HG03196 (cell line): Measurements from ENCODE around the gene ADAMTSL2.

ENCODE experiments used
- ATAC-seq: cut with Tn5 transposase; IDR thresholded peaks from one replicate; pipeline ENCODE4 v1.9.1; 2021; ENCODE audit not compliant: unreplicated experiment

ADAMTSL2 gene

GRCh38 chr9:133571896-133572595, 37.5 kb downstream of the ADAMTSL2 start:
- no peak for ATAC-seq

- no peak for ATAC-seq
Observed at GRCh38 chr9:133572821-133573361, 38.4 kb downstream of the ADAMTSL2 start.

- ATAC-seq = no peak
Observed at GRCh38 chr9:133573791-133574515, 39.4 kb downstream of the ADAMTSL2 start.

- ATAC-seq = no peak
Observed at GRCh38 chr9:133574771-133575170, 40.3 kb downstream of the ADAMTSL2 start.

- no peak for ATAC-seq
Observed at GRCh38 chr9:133575186-133576030, 40.9 kb downstream of the ADAMTSL2 start.

- no peak for ATAC-seq
Observed at GRCh38 chr9:133576031-133576874, 41.7 kb downstream of the ADAMTSL2 start.

GRCh38 chr9:133576875-133577736, 42.6 kb downstream of the ADAMTSL2 start:
- ATAC-seq = no peak

- no peak for ATAC-seq
Observed at GRCh38 chr9:133577737-133578112, 43.2 kb downstream of the ADAMTSL2 start.

- no peak for ATAC-seq
Observed at GRCh38 chr9:133578524-133579441, 44.3 kb downstream of the ADAMTSL2 start.

- ATAC-seq = no peak
Observed at GRCh38 chr9:133579601-133580418, 45.3 kb downstream of the ADAMTSL2 start.

- ATAC-seq = no peak
Observed at GRCh38 chr9:133580419-133580738, 45.9 kb downstream of the ADAMTSL2 start.

- no peak for ATAC-seq
Observed at GRCh38 chr9:133581011-133581410, 46.5 kb downstream of the ADAMTSL2 start.

- ATAC-seq = no peak
Observed at GRCh38 chr9:133581513-133582343, 47.2 kb downstream of the ADAMTSL2 start.

GRCh38 chr9:133582501-133583045, 48.1 kb downstream of the ADAMTSL2 start:
- no peak for ATAC-seq

- no peak for ATAC-seq
Observed at GRCh38 chr9:133583111-133583510, 48.6 kb downstream of the ADAMTSL2 start.

GRCh38 chr9:133583586-133583985, 49.1 kb downstream of the ADAMTSL2 start:
- ATAC-seq = no peak

GRCh38 chr9:133584167-133584558, 49.7 kb downstream of the ADAMTSL2 start:
- ATAC-seq = no peak
